Measurements from ENCODE around the gene DNAJC7. TPM values are rescaled to one million over a fixed set of nuclear protein-coding genes. Genes with fewer than 3 reads are reported as not detected.
"Not testable (repeated sequence)": the region's sequence is repeated elsewhere in the genome, so short reads cannot be mapped to it uniquely, and the experiment has no call there.

DNAJC7 gene
- total RNA-seq, 1 donor from 2014 or later, result 75.9 TPM

DNA sequence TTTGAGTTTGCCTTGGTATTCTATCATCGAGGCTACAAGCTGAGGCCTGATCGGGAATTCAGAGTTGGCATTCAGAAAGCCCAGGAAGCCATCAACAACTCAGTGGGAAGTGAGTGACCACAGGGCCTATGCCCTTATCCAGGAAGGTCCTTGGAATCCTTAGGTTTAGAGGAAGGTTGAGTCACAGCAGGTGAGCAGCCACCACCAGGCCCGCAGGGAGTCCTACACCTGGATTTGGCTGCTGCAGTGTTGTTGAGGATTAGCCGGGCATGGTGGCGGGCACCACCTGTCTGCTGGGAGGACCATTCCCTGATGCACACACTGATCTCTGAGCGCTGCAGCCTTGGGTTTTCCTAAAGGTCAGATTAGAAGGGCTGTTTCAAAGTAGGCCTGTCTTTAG lies 81.6 kb downstream of the DNAJC7 start:
- no peaks in the 10 kb centered on the region for H3K9me3 ChIP-seq
- intact Hi-C loops (cut with DNase I), result no loop called here
- no peak overlapping the region for H3K27ac ChIP-seq
- ATAC-seq (no peak), DNase-seq (no peak)
- H3K4me1 ChIP-seq, result no peaks in the 10 kb centered on the region
- H3K4me3 ChIP-seq, result no peak overlapping the region
- no peaks in the 10 kb centered on the region for H3K27me3 ChIP-seq
- no peaks in the 10 kb centered on the region for H3K36me3 ChIP-seq
- TF ChIP-seq, protein P1, sequence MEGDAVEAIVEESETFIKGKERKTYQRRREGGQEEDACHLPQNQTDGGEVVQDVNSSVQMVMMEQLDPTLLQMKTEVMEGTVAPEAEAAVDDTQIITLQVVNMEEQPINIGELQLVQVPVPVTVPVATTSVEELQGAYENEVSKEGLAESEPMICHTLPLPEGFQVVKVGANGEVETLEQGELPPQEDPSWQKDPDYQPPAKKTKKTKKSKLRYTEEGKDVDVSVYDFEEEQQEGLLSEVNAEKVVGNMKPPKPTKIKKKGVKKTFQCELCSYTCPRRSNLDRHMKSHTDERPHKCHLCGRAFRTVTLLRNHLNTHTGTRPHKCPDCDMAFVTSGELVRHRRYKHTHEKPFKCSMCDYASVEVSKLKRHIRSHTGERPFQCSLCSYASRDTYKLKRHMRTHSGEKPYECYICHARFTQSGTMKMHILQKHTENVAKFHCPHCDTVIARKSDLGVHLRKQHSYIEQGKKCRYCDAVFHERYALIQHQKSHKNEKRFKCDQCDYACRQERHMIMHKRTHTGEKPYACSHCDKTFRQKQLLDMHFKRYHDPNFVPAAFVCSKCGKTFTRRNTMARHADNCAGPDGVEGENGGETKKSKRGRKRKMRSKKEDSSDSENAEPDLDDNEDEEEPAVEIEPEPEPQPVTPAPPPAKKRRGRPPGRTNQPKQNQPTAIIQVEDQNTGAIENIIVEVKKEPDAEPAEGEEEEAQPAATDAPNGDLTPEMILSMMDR (IDR thresholded peaks at IDR 0.05), result no peak

DNA sequence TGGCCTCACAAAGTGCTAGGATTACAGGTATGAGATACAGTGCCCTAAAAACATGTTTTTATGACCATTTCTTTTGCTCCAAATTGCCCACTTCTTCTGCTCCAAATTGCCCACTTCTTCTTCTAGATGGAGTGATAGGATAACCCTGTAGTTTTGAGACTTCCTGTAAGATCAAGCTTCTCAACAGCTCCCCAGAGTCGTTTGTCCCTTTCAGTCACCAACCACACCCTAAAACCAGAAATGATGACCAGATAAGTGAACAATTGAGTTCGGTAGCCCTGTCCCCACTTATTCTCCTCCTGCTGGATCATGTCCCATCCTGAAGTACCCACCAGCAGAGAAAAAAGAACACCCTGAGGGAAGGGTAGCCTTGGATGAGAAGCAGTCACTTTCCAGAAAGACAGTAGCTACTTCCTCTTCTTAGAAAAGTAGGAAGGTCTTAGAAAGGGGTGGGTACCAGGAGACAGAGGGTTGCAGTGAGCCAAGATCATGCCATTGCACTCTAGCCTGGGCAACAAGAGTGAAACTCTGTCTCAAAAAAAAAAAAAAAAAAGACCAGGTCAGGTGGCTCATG lies 84.3 kb downstream of the DNAJC7 start:
- H3K27me3 ChIP-seq, result no peaks in the 10 kb centered on the region
- no peak overlapping the region for H3K4me3 ChIP-seq
- no peaks in the 10 kb centered on the region for H3K36me3 ChIP-seq
- ATAC-seq (peak; percentile 42), DNase-seq (no peak)
- TF ChIP-seq, protein P1 (IDR thresholded peaks at IDR 0.05), result no peak
- H3K9me3 ChIP-seq, result no peaks in the 10 kb centered on the region
- intact Hi-C loops (cut with DNase I), result no loop called here
- H3K4me1 ChIP-seq, result peaks cover 9% of the 10 kb centered on the region
- H3K27ac ChIP-seq, result no peak overlapping the region

DNA sequence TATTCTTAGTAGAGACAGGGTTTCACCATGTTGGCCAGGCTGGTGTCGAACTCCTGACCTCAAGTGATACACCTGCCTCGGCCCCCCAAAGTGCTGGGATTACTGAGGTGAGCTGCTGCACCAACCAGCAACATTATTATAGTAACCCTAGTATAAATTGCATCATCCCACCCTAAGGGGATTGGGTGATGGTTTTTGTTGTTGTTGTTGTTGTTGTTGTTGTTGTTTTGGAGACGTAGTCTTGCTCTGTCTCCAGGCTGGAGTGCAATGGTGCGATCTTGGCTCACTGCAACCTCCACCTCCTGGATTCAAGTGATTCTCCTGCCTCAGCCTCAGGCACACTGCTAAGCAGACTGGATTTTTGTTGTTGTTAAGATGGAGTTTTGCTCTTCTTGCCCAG lies 85.5 kb downstream of the DNAJC7 start:
- ATAC-seq; H3K4me3 ChIP-seq; H3K27ac ChIP-seq; DNase-seq; H3K27me3 ChIP-seq; H3K36me3 ChIP-seq; H3K9me3 ChIP-seq; intact Hi-C loops (cut with DNase I); H3K4me1 ChIP-seq: not testable (repeated sequence)

DNA sequence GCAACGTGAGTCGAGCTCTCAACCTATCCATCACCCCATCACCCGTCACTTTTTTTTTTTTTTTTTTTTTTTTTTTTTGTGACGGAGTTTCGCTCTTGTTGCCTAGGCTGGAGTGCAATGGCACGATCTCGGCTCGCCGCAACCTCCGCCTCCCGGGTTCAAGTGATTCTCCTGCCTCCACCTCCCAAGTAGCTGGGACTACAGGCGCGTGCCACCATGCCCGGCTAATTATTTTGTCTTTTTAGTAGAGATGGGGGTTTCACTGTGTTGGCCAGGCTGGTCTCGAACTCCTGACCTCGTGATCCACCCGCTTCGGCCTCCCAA lies 86.4 kb downstream of the DNAJC7 start:
- H3K4me1 ChIP-seq; ATAC-seq; H3K27me3 ChIP-seq; intact Hi-C loops (cut with DNase I); H3K9me3 ChIP-seq; H3K36me3 ChIP-seq; DNase-seq: not testable (repeated sequence)
- H3K4me3 ChIP-seq, result peak overlapping the region; percentile 71
- H3K27ac ChIP-seq, result peak overlapping the region; percentile 84

DNA sequence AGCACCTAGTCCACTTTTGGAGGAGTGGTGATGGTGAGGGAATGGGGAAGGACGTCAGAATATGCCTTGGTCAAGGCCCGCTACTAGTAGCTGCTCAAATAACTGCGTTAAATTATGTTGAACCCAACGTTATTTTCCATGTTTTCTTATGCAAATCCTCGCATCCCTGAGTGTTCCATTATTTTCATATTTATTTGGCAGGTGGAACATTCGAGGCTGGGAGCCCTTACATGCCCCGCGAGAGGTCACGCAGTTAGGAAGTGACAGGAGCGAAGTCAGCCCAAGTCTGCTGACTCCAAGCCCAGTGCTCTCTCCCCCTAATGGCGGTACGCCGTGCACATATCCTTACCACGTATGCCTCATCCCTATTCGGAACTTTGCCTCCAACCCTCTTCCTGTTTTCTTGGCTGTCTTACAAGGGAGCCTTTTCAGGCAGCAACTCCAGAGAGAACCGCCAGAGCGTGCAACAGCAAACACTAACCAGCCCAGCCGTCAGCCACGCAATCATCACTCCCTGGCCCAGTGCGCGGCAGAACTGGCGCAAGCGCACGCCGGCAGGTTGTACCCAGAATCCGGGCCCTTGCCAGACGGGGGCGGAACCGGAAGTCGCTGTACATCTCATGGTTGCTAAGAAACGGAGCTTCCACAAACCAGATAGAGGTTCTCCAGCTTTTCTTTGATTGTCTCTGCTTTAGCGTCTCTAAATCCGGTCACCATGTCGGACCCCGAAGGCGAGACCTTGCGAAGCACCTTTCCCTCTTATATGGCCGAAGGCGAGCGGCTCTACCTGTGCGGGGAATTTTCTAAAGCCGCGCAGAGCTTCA lies 87.0 kb downstream of the DNAJC7 start, which contains the start of gene ODAD4:
ODAD4 (plus strand) TSS at position 609 of the 824 bp plus-strand sequence; CDS start at position 716, 107 bp downstream.
- TF ChIP-seq, protein P1 (IDR thresholded peaks at IDR 0.05), result peak; percentile 50
- intact Hi-C loops (cut with DNase I), result no loop called here
- Histone ChIP-seq H3K4me3 (peak within 1 kb of the TSS; percentile 71), H3K36me3 (no peaks in the 10 kb centered on the region), H3K27me3 (no peaks in the 10 kb centered on the region), H3K9me3 (no peaks in the 10 kb centered on the region), H3K27ac (peak within 1 kb of the TSS; percentile 84), H3K4me1 (peaks cover 9% of the 10 kb centered on the region)
- ATAC-seq, result peak; percentile 99
- peak; percentile 99 for DNase-seq

DNA sequence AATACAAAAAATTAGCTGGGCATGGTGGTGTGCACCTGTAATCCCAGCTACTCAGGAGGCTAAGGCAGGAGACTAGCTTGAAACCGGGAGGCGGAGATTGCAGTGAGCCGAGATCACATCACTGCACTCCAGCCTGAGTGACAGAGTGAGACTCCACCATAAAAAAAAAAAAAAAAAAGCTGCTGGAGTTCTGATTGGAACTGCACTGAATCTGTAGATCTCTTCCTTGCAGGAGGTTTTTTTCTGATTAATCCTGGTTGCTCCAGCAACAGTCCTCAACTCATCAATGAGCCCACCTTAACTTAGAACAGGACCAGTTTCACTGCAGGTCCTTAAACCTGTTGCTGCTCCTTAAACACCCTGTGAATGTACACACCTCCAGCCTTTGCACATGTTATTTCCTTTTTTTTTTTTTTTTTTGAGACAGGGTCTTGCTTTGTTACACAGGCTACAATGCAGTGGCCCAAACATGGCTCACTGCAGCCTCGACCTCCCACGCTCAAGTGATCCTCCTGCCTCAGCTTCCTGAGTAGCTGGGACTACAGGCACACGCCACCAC lies 88.5 kb downstream of the DNAJC7 start:
- ATAC-seq (no peak), DNase-seq (no peak)
- Histone ChIP-seq H3K27me3 (no peaks in the 10 kb centered on the region), H3K9me3 (no peaks in the 10 kb centered on the region), H3K27ac (no peak overlapping the region), H3K4me1 (peaks cover 9% of the 10 kb centered on the region), H3K4me3 (no peak overlapping the region), H3K36me3 (no peaks in the 10 kb centered on the region)
- TF ChIP-seq, protein P1 (IDR thresholded peaks at IDR 0.05), result no peak
- intact Hi-C loops (cut with DNase I), result no loop called here

Other genes starting within 250 kb of the DNAJC7 start
- 109 TPM for gene JUP, start 230.7 kb downstream of the DNAJC7 start, total RNA-seq
- 9.5 TPM for gene P3H4, start 205.5 kb downstream of the DNAJC7 start, total RNA-seq
- 34.5 TPM for gene FKBP10, start 204.4 kb downstream of the DNAJC7 start, total RNA-seq
- 36.5 TPM for gene NT5C3B, start 181.2 kb downstream of the DNAJC7 start, total RNA-seq
- 0.29 TPM for gene KLHL10, start 179.6 kb downstream of the DNAJC7 start, total RNA-seq
- 12.6 TPM for gene KLHL11, start 152.0 kb downstream of the DNAJC7 start, total RNA-seq
- gene ACLY, start 98.5 kb downstream of the DNAJC7 start, total RNA-seq, result 112 TPM
- 1.0 TPM for gene ODAD4, start 86.8 kb downstream of the DNAJC7 start, total RNA-seq
- 51.1 TPM for gene CNP, start 50.6 kb downstream of the DNAJC7 start, total RNA-seq
- gene NKIRAS2, start 2.7 kb upstream of the DNAJC7 start, total RNA-seq, result 28.8 TPM
- 0.72 TPM for gene C17orf113, start 33.2 kb upstream of the DNAJC7 start, total RNA-seq
- gene ZNF385C, start 81.0 kb upstream of the DNAJC7 start, total RNA-seq, result 0.78 TPM
- 27.5 TPM for gene DHX58, start 95.3 kb upstream of the DNAJC7 start, total RNA-seq
- 45.3 TPM for gene KAT2A, start 103.9 kb upstream of the DNAJC7 start, total RNA-seq
- gene HSPB9, start 105.4 kb upstream of the DNAJC7 start, total RNA-seq, result not detected
- gene RAB5C, start 137.6 kb upstream of the DNAJC7 start, total RNA-seq, result 154 TPM
- 0.26 TPM for gene KCNH4, start 163.7 kb upstream of the DNAJC7 start, total RNA-seq
- gene HCRT, start 168.0 kb upstream of the DNAJC7 start, total RNA-seq, result not detected
- 30.9 TPM for gene GHDC, start 177.1 kb upstream of the DNAJC7 start, total RNA-seq